ENCODE data around the gene FGD3. TPM values are rescaled to one million over a fixed set of nuclear protein-coding genes. Genes with fewer than 3 reads are reported as not detected.

FGD3 gene
- total and polyA plus RNA-seq, 3 donors from 2014 or later: 12.8 to 14.3 (median 14.0) TPM

DNA sequence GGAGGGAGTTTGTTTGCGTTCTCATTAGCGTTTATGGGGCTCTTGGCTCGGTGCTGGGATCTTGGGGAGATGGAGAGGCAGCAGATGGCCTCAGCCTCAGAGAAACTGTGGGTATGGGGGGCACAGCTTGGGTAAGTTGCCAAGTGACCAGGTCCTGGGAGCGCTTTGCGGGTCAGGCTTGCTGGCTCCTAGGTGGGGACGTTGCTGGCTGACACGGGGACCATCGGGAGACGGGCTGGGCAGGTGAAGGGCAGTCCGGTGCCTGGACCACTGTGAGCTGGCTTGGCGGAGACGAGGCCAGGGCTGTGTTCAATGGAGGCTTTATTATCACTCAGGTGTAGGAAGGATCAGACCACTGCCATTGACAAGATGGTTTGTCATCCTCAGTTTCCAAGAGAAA, 30.0 kb downstream of the FGD3 start:
- no peak overlapping the region for H3K4me3 ChIP-seq
- H3K27me3 ChIP-seq: no peaks in the 10 kb centered on the region
- WGBS, 2 donors: 91 to 94% methylated on average over 5 to 12 of the region's 12 CpGs
- intact Hi-C loops (cut with DNase I; ENCODE audit: low total_unique reads): no loop called here
- no peaks in the 10 kb centered on the region for H3K4me1 ChIP-seq
- H3K27ac ChIP-seq: no peak overlapping the region
- TF ChIP-seq, protein P1, sequence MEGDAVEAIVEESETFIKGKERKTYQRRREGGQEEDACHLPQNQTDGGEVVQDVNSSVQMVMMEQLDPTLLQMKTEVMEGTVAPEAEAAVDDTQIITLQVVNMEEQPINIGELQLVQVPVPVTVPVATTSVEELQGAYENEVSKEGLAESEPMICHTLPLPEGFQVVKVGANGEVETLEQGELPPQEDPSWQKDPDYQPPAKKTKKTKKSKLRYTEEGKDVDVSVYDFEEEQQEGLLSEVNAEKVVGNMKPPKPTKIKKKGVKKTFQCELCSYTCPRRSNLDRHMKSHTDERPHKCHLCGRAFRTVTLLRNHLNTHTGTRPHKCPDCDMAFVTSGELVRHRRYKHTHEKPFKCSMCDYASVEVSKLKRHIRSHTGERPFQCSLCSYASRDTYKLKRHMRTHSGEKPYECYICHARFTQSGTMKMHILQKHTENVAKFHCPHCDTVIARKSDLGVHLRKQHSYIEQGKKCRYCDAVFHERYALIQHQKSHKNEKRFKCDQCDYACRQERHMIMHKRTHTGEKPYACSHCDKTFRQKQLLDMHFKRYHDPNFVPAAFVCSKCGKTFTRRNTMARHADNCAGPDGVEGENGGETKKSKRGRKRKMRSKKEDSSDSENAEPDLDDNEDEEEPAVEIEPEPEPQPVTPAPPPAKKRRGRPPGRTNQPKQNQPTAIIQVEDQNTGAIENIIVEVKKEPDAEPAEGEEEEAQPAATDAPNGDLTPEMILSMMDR (IDR thresholded peaks at IDR 0.05): no peak
- no peak for DNase-seq
- H3K36me3 ChIP-seq (ENCODE audit: low read depth, missing control alignments): no peaks in the 10 kb centered on the region
- H3K9me3 ChIP-seq: no peaks in the 10 kb centered on the region

DNA sequence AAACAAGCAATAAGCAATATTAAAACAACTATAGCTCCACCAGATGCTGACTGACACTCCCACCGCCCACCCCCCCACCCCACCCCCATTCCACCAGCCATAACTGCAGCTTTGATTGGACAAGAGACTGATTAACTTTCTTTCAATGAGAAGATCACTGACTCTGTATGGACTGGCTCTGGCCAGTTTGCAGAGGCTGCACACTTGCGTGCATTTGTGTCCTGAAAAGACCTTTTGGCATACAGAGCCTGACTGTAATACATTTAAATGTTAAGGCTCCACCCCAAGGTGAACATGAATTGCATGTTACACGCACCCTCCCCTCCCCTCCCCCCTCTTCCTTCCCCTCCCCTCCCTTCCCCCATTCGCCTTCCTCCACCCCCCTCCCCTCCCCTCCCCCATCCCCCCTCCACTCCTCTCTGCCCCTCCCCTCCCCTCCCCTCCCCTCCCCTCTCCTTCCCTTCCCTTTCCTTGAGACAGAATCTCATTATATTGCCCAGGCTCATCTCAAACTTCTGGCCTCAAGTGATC, 31.1 kb downstream of the FGD3 start:
- no peak overlapping the region for H3K27ac ChIP-seq
- intact Hi-C loops (cut with DNase I; ENCODE audit: low total_unique reads): no loop called here
- H3K27me3 ChIP-seq: no peaks in the 10 kb centered on the region
- no peaks in the 10 kb centered on the region for H3K36me3 ChIP-seq (ENCODE audit: low read depth, missing control alignments)
- TF ChIP-seq, protein P1 (IDR thresholded peaks at IDR 0.05): no peak
- TF ChIP-seq POLR2A (IDR thresholded peaks at IDR 0.05): no peak
- no peaks in the 10 kb centered on the region for H3K9me3 ChIP-seq
- no peaks in the 10 kb centered on the region for H3K4me1 ChIP-seq
- H3K4me3 ChIP-seq: no peak overlapping the region
- WGBS, 2 donors: 40% methylated on average over 4 of the region's 4 CpGs
- DNase-seq: no peak

DNA sequence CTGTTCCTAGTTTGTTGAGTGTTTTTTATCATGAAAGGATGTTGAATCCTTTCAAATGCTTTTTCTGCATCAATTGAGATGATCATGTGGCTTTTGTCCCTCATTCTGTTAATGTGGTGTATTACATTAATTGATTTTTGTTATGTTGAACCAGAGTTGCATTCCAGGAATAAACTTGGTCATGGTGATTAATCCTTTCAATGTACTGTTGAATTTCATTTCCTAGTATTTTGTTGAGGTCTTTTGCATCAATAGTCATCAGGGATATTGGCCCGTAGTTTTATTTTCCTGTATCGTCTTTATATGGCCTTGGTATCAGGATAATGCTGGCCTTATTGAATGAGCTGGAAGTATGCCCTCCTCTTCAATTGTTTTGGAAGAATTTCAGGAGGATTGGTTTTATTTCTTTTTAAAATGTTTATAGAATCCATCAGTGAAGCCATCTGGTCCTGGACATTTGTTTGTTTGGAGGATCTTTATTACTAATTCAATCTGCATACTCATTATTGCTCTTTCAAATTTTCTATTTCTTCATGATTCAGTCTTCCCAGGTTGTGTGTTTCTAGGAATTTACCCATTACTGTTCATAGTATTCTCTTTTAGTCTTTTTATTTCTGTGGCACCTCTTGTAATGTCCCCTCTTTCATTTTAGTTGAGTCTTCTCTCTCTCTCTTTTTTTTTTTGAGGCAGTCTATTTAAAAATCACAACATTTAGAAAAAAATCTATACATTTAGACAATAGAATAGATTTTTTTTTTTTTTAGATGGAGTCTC, 32.1 kb downstream of the FGD3 start:
- Histone ChIP-seq H3K36me3 (ENCODE audit: low read depth, missing control alignments) (no peaks in the 10 kb centered on the region), H3K27ac (no peak overlapping the region), H3K4me1 (no peaks in the 10 kb centered on the region), H3K27me3 (no peaks in the 10 kb centered on the region), H3K9me3 (no peaks in the 10 kb centered on the region), H3K4me3 (no peak overlapping the region)
- WGBS, 2 donors: 44 to 58% methylated on average over 2 of the region's 2 CpGs
- intact Hi-C loops (cut with DNase I; ENCODE audit: low total_unique reads): no loop called here
- no peak for DNase-seq
- TF ChIP-seq POLR2A (IDR thresholded peaks at IDR 0.05): no peak
- TF ChIP-seq, protein P1 (IDR thresholded peaks at IDR 0.05): no peak

DNA sequence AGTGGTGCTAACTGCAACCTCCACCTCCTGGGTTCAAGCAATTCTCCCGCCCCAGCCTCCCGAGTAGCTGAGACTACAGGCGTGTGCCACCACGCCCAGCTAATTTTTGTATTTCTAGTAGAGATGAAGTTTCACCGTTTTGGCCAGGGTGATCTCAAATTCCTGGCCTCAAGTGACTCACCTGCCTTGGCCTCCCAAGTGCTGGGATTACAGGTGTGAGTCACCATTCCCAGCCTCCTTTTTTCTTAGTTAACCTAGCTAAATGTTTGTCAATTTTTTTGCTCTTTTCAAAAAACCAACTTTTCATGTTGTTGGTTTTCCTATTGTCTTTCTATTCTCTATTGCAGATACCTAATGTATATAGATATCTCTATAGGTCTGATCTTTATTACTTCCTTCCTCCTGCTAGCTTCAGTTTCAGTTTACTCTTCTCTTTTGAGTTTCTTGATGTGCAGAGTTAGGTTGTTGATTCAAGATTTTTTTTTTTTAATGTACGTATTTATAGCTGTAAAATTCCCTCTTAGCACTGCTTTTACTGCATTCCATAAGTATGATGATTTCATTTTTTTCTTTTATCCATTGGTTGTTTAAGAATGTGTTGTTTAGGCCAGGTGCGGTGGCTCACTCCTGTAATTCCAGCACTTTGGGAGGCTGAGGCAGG, 32.9 kb downstream of the FGD3 start:
- H3K36me3 ChIP-seq (ENCODE audit: low read depth, missing control alignments): no peaks in the 10 kb centered on the region
- H3K4me1 ChIP-seq: no peaks in the 10 kb centered on the region
- intact Hi-C loops (cut with DNase I; ENCODE audit: low total_unique reads): no loop called here
- no peak overlapping the region for H3K4me3 ChIP-seq
- TF ChIP-seq POLR2A (IDR thresholded peaks at IDR 0.05): no peak
- TF ChIP-seq, protein P1 (IDR thresholded peaks at IDR 0.05): no peak
- H3K9me3 ChIP-seq: no peaks in the 10 kb centered on the region
- 81 to 86% methylated on average over 7 of the region's 7 CpGs for WGBS, 2 donors
- no peak overlapping the region for H3K27ac ChIP-seq
- H3K27me3 ChIP-seq: no peaks in the 10 kb centered on the region
- no peak for DNase-seq

Data from testis (tissue), 3 donors.